GM12874 (cell line): ENCODE measurements around the gene HES1.

Experiments used
- TF ChIP-seq, protein P1 (sequence below): IDR thresholded peaks from 2 replicates; pipeline ENCODE4 v1.5.1; 2011; ENCODE audit warnings: low read depth, mild to moderate bottlenecking, control low read depth, low read length, moderate library complexity; ENCODE audit not compliant: insufficient read depth

HES1 gene

DNA sequence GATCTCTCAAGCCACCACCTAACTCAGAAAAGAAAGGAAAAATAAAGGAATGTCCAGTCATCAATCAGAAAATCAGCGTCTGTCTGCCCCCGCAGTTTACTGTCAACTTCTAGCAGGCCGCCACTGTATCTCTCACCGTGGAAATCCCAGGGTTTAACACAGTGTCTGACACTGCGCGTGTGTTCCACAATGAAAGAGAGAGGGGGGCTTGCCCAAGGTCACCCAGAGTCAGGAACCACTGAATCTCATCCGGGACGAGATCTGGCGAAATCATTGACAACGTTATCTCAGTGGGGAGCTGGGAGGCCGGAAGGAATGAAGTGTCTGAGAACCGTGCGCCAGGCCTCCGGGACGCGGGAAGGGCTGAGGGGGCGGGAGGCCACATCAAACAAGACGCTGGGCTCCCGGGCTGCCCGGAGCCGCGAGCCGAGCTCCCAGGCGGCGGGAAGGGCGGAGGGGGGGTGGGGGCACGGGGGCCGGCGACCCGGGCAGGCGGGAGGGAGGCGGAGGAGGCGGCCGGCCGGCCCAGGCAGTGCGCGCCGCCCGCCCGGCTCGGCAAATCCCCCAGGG lies 2.2 kb upstream of the HES1 start:
- TF ChIP-seq, protein P1, sequence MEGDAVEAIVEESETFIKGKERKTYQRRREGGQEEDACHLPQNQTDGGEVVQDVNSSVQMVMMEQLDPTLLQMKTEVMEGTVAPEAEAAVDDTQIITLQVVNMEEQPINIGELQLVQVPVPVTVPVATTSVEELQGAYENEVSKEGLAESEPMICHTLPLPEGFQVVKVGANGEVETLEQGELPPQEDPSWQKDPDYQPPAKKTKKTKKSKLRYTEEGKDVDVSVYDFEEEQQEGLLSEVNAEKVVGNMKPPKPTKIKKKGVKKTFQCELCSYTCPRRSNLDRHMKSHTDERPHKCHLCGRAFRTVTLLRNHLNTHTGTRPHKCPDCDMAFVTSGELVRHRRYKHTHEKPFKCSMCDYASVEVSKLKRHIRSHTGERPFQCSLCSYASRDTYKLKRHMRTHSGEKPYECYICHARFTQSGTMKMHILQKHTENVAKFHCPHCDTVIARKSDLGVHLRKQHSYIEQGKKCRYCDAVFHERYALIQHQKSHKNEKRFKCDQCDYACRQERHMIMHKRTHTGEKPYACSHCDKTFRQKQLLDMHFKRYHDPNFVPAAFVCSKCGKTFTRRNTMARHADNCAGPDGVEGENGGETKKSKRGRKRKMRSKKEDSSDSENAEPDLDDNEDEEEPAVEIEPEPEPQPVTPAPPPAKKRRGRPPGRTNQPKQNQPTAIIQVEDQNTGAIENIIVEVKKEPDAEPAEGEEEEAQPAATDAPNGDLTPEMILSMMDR = no peak

DNA sequence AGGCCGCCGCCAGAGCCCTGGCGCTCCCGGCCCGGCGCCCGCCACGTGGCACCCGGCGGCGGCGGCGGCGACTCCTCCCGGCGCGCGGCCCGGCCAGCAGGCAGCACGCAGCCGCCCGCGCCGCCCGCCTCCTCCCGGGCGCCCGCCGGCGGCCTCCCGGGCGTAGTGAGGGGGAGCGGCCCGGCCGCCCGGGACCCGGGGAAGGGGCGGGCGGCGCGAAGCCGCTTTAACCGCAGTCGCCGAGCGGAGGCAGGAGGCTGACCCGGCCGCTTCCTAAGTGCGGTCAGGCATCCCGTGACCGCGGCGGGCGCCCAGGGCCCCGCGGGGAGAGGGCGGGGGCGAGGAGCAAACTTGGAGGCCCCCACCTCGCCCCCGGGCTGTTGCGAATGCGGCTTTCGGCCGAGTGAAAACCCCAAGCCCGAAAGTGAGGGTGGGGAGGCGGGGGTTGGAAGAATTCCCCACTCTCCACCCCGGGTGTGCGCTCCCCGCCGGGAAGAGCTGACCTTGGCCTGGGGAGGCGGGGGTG lies 1.7 kb upstream of the HES1 start:
- TF ChIP-seq, protein P1 = no peak

DNA sequence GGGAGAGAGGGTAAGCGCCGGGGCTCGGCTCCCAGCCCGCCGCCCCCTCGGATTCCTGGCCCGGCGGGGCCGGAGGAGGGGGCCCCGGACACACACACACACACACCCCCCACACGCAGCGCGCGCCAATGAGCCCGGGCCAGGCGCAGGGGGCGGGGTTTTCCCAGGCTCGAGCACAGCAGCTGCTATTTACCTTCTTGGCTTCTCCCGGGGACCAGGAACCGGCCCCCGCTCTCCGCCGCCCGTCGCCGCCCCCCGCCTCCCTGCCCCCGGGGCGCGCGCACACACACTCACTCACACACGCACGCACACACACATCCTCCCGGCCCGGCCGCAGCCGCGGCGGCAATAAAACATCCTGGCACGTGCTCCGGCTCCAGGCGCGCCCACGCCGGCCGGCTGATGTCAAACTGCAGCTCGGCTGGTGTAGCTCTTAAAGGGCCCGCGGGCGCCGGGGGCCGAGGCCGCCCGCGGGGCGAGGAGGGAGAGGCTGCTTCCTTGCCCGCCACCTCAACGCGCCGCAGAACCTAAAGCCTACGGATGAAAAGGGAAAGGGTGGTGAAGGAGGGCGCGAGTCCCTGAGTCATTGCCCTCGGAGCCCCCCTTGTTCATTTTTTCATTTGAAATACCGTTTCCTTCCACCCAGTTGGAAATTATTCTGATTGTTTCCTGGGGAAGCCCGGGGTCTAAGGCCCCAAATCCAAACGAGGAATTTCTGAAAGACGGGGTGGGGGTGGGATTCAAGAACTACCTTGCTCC lies 1.0 kb upstream of the HES1 start:
- TF ChIP-seq, protein P1 = no peak

DNA sequence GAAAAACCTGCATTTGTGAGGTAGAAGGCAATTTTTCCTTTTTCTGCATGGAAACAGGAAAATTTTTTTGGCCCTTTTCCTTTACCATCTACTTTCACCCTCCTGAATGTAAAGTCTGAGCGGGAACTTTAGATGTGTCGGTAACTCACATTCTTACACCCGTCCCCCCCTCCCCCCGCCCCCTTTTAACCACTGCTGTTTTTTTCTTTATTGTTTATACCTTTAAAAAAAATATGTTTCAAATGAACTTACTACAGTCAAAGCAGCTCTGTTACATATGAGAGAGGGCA lies 487 bp upstream of the HES1 start:
- TF ChIP-seq, protein P1 = no peak

DNA sequence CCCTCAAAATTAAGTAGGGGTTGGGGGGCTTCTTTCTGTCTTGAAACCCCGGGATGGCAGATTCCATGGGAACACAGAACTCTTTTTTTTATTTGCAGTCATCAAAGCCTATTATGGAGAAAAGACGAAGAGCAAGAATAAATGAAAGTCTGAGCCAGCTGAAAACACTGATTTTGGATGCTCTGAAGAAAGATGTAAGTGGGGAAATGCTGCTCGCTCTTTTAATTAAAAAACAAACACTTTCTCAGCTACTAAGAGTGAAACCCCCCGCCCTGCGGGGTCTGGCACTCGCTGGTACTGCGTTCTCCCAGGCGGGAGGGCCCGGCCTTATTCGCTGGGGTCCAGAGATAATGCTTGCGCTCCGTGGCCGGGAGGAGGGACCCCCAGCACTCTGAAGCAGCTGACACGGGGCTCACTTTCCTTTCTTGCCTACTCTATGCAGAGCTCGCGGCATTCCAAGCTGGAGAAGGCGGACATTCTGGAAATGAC lies 615 bp downstream of the HES1 start:
- TF ChIP-seq, protein P1 = no peak

DNA sequence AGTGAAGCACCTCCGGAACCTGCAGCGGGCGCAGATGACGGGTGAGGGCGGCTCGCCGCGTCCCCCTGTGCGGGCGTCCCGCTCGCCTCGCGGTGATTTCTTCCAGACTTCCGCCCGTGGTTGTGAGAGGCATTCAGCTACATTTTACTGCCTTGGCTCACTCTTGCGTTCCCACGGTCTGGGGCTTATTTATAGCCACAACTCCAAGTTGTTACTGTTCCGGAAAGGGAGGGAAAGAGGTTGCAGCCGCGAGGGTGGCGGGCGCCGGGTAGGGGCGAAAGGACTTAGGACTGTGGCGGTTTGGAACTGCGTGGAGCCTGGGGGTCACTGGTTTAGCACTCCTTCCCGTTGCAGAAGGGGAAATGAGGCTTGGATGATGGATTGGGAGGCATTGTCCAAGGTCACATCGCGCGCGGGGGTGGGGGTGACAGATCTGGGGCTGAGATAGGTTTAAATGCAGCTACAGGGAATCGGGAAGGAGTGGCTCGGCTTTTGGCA lies 1.1 kb downstream of the HES1 start:
- TF ChIP-seq, protein P1 = no peak
